Choroid plexus epithelial cell (primary cell): ENCODE measurements around the gene RPF1.
A peak's percentile ranks its signal among the peaks of the same experiment; 100 is the strongest.

Experiments
- DNase-seq: peaks from one replicate; pipeline ENCODE4 v3.0.0-alpha.2; 2010; ENCODE audit warnings: low read depth
- H3K4me3 ChIP-seq: 2 replicates; pipeline ENCODE4 v1.5.1; 2011; ENCODE audit warnings: low read depth, mild to moderate bottlenecking, control low read depth, low read length, moderate library complexity
- TF ChIP-seq, protein P1 (sequence below): conservative IDR thresholded peaks from 2 replicates; pipeline ENCODE4 v1.5.1; 2011; ENCODE audit warnings: low read depth, mild to moderate bottlenecking, control low read depth, inconsistent platforms, low read length, moderate library complexity

RPF1 gene

DNA sequence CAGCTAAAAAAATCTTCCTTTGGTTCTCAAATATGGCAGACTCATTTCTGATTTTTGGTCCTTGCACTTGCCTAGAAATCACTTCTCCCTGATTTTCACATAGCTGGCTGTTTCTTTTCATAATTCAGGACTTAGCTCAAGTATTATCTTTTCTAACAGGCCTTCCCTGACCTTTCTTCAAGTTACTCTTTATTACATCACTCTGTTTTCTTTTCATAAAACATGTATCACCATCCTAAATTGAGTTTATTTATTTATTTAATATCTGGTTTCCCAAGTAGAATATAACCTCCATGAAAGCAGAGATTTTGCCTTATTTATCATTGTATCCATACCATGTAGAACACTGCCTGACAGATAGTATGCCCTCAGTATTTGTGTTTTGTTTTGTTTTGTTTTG lies 45.5 kb downstream of the RPF1 start:
- TF ChIP-seq, protein P1, sequence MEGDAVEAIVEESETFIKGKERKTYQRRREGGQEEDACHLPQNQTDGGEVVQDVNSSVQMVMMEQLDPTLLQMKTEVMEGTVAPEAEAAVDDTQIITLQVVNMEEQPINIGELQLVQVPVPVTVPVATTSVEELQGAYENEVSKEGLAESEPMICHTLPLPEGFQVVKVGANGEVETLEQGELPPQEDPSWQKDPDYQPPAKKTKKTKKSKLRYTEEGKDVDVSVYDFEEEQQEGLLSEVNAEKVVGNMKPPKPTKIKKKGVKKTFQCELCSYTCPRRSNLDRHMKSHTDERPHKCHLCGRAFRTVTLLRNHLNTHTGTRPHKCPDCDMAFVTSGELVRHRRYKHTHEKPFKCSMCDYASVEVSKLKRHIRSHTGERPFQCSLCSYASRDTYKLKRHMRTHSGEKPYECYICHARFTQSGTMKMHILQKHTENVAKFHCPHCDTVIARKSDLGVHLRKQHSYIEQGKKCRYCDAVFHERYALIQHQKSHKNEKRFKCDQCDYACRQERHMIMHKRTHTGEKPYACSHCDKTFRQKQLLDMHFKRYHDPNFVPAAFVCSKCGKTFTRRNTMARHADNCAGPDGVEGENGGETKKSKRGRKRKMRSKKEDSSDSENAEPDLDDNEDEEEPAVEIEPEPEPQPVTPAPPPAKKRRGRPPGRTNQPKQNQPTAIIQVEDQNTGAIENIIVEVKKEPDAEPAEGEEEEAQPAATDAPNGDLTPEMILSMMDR, result no peak
- H3K4me3 ChIP-seq, result no peak overlapping the region
- no peak for DNase-seq

DNA sequence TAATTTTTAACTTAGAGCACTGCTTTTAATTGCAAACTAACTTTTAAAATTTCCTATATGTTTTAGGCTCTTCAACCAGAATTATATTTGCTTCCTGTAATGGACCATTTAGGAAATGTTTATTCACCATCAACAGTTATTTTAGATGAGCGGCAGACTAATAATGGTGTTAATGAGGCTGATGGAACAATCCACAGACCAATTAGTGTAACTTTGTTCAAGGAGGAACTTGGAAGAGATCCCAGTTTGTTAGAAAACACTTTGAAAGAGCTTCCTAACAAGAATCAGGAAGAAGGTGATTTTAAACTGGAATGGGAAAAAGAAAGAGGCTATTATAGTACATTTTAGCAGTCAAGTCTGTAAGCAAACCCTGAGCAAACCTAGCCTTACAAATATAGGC lies 46.7 kb downstream of the RPF1 start:
- TF ChIP-seq, protein P1, result no peak
- no peak for DNase-seq
- H3K4me3 ChIP-seq, result no peak overlapping the region

DNA sequence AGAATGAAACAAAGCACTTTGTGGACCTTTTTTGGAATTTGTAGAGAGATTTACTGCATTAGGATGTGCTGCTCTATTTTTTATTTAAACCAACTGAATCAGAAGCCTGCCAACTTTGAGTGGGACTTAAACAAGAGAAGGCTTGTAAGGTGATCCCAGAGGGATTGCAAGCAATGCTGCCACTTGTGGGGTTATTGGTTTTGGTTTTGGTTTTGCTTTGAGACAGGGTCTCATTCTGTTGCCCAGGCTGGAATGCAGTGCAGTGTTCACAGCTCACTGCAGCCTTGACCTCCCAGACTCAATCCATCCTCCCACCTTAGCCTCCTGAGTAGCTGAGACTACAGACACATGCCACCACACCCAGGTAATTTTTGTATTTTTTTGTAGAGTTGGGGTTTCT lies 59.5 kb downstream of the RPF1 start:
- DNase-seq, result no peak

DNA sequence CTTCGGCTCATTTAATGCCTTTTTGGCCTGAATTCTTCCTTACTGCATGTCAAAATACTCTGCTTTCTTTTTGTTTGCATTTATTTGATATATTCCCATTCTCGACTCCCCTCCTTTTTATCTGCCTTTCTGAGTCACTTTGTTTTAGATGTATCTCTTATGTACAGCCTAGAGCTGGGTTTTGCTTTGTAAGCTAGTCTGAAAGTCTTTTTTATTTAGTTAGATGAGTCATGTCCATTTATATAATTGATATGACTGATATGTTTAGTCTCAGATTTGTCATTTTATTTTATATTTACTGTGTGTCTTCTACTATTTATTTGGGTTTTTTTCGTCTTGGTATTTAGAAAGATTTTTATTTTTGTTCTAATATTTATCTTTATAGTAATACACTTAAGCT lies 60.9 kb downstream of the RPF1 start:
- DNase-seq, result peak; percentile 13
- no peak overlapping the region for H3K4me3 ChIP-seq
- TF ChIP-seq, protein P1, result no peak

More for the DNA sequence above, 59.5 kb downstream of the RPF1 start:
- H3K4me3 ChIP-seq, result no peak overlapping the region
- TF ChIP-seq, protein P1, result no peak

DNA sequence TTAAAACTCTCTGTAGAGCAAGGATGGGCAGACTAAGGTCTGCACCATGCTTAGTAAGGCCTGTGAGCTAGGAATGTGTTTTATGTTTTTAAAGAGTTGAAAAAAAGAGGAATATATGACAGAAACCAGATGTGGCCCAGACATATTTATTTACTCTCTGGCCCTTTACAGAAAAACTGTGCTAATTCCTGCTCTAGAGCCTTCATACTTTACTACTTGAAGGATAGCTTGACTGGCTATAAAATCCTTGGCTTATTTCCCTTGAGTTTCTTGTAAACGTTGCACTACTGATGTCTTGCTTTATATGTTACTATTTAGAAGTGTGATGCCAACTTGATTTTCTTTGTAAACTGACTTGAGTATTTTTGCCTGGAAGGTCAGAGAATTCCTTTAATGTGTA lies 61.7 kb downstream of the RPF1 start:
- H3K4me3 ChIP-seq, result no peak overlapping the region
- TF ChIP-seq, protein P1, result no peak
- DNase-seq, result no peak

DNA sequence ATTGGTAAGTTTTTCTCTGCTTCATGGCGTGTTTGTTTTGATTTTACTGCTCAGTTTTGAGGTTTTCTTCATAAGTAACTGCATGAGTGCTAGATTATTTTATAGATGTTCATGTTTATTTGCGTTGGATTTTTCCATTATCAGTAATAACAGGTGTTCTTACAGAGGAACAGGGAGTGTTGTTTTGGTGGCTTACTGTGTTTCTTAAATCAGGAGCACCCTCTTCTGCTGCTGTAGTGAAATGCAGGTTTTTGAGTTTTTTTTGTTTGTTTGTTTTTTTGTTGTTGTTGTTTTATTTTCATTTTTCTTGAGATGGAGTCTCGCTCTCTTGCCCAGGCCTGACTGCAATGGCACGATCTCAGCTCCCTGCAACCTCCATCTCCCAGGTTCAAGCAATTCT lies 62.6 kb downstream of the RPF1 start:
- DNase-seq, result no peak
- no peak overlapping the region for H3K4me3 ChIP-seq
- TF ChIP-seq, protein P1, result peak; percentile 26
